Ovary (tissue), 10 donors: Measurements from ENCODE around the gene ATP1A3. TPM values are rescaled to one million over a fixed set of nuclear protein-coding genes. Genes with fewer than 3 reads are reported as not detected.
"Not testable (repeated sequence)": the region's sequence is repeated elsewhere in the genome, so short reads cannot be mapped to it uniquely, and the experiment has no call there.

Source experiments
- DNase-seq, 5 donors: peaks; one replicate each; pipeline ENCODE4 v3.0.0-alpha.2; 2019 to 2020
- H3K27ac ChIP-seq, 2 donors: fragments of 200-600 bp; one replicate each; pipeline versions ENCODE4 v1.5.1 to v1.8.0; 2019 to 2022
- H3K27me3 ChIP-seq: fragments of 200-600 bp; one replicate; pipeline ENCODE4 v1.8.0; 2022
- H3K36me3 ChIP-seq: fragments of 200-600 bp; sonication (generic); one replicate; pipeline ENCODE4 v1.5.1; 2019
- H3K4me1 ChIP-seq: one replicate; pipeline ENCODE4 v1.8.1; 2013; ENCODE audit warnings: mild to moderate bottlenecking, moderate library complexity; ENCODE audit not compliant: insufficient read depth
- H3K4me3 ChIP-seq: fragments of 200-600 bp; sonication (generic); one replicate; pipeline ENCODE4 v1.5.1; 2017
- H3K9me3 ChIP-seq, 2 donors: fragments of 200-600 bp in 1 of 2; sonication (generic) in 1 of 2; one replicate each; pipeline versions ENCODE4 v1.5.1 to v1.8.1; 2013 to 2019; ENCODE audit warnings: mild to moderate bottlenecking in 1 of 2, moderate library complexity in 1 of 2
- CTCF ChIP-seq, 3 donors: fragments of 450-650 bp in 2 of 3; fragments of 200-600 bp in 1 of 3; IDR thresholded peaks; one replicate each; pipeline versions ENCODE4 v1.5.1 to v1.8.0; 2016 to 2022; ENCODE audit warnings: antibody characterized with exemption in 3 of 3, mild to moderate bottlenecking in 1 of 3
- EP300 ChIP-seq: sonication (generic); formaldehyde crosslinking; IDR thresholded peaks from one replicate; pipeline ENCODE4 v1.6.1; 2017; ENCODE audit warnings: antibody characterized with exemption
- POLR2A ChIP-seq: fragments of 450-650 bp; IDR thresholded peaks from one replicate; pipeline ENCODE4 v1.6.1; 2017; ENCODE audit warnings: antibody characterized with exemption, mild to moderate bottlenecking, moderate library complexity
- WGBS, 3 donors: extraction: QIAGEN DNeasy Blood & Tissue Kit in 1 of 3; methylation state at CpG; one replicate each; pipeline versions ENCODE4 v1.1.5 to v1.1.7; 2013 to 2017; 5-methylcytosine and 5-hydroxymethylcytosine counted together
- intact Hi-C, 4 donors: fragments of 100-400 bp; cut with DNase I; formaldehyde crosslinking; loops; one replicate each; pipeline versions ENCODE4 v1.11.0 to v1.15.1; 2022 to 2023
- long read RNA-seq, 3 donors: library from polyadenylated mRNA in 2 of 3; unstranded in 2 of 3; transcript quantifications; one replicate each; pipeline ENCODE4 v2.0.0 and lab custom pipeline, GENCODE V29; 2021 to 2026
- polyA plus RNA-seq, 2 donors: library from polyadenylated mRNA; stranded (reverse); fragments of 200-250 nt in 1 of 2; fragments of 350-450 nt in 1 of 2; fragmentation: Illumina TruSeq in 1 of 2; extraction: RNeasy Lipid Tissue Mini Kit (QIAGEN cat#74804) in 1 of 2; gene quantifications; one replicate each; pipeline ENCODE4 v1.2.3, GENCODE V29; 2013 to 2014
- total RNA-seq, 7 donors: library from RNA; depleted of rRNA in 2 of 7; stranded (reverse); fragments of >200 nt in 2 of 7; fragmentation: NEBNext Ultra II Directional in 3 of 7; extraction: Animal tissue kit (Norgen Biotek cat#: 25700) in 3 of 7; gene quantifications; one replicate each; pipeline versions ENCODE4 v1.1.0 to v1.2.4, GENCODE V29; 2016 to 2023
- donor health status: DM: no; HTN: no; CAD: no; lungs with moderate emphysema.
- donor health status: DM: no; HTN: no; CAD: no.
- donor health status: Bipolar disorder and iron deficiency.
- donor health status: DM: yes; HTN: yes; CAD: no.
- donor health status: DM: no; HTN: no; CAD: no.
- donor health status: DM: yes; HTN: yes; CAD: no.

Gene ATP1A3
- under 1 TPM in 1 of 7 donors, not detected in 6; 0.32 TPM for total RNA-seq
- under 1 TPM; 0.02 to 0.33 TPM for polyA plus RNA-seq
- long read RNA-seq, donor 1 = 0 reads
- long read RNA-seq, donor 2 = 0 reads
- long read RNA-seq, donor 3 = 0 reads

GRCh38 chr19:41993612-41994483 lies at the start of gene ATP1A3:
Gene ATP1A3 (minus strand): TSS chr19:41994230. CDS start chr19:41994076, 154 bp downstream.
- H3K9me3 ChIP-seq = no peaks in the 10 kb centered on the region
- H3K27ac ChIP-seq = no peak within 1 kb of the TSS
- H3K36me3 ChIP-seq = no peaks in the 10 kb centered on the region
- H3K4me3 ChIP-seq = peak within 1 kb of the TSS; percentile 24
- no peak for DNase-seq
- TF ChIP-seq POLR2A (no peak), EP300 (no peak), CTCF (IDR thresholded peaks at IDR 0.05) (no peak)
- intact Hi-C loops = no loop called here
- no peaks in the 10 kb centered on the region for H3K27me3 ChIP-seq
- WGBS, 3 donors = 1 to 2% (median 1%) methylated on average over 32 to 84 of the region's 84 CpGs
- no peaks in the 10 kb centered on the region for H3K4me1 ChIP-seq

DNA sequence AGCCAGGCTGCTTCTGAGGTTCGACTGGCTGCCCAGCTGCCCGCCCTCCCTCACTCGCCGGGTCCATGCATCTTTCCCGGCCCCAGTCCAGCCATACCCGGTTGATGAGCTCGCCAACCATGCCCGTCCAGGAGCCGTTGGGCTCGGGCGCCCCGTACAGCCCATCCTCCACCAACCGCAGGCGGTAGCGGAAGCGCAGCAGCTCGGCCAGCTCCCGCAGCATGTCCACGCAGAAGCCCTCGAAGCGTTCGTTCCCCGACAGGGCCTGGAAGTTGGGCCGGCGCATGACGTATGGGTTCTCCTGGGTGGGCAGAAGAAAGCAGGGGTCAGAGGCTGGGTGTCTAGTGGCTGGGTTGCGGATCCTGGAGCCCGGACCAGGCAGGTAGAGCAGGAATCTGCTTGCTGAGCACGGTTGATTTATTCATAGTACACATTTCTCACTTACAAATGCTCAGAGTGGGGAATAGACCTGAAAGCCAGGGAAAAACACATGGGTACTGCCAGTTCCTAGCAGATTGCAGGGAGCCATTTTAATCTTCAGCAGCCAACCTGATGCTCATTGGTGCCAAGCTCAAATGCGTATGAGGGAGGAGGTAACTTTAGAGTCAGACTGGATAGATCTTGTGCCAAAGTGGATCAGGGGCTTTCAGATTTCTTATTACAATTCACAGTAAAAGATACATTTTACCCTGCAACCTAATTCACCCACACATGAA lies 48.6 kb upstream of the ATP1A3 start:
- Histone ChIP-seq H3K36me3 (no peaks in the 10 kb centered on the region), H3K4me1 (no peaks in the 10 kb centered on the region), H3K4me3 (no peak overlapping the region), H3K27ac (no peak overlapping the region), H3K9me3 (no peaks in the 10 kb centered on the region), H3K27me3 (no peaks in the 10 kb centered on the region)
- intact Hi-C loops = no loop called here
- DNase-seq = no peak
- TF ChIP-seq POLR2A = no peak
- TF ChIP-seq CTCF (IDR thresholded peaks at IDR 0.05) = no peak
- no peak for TF ChIP-seq EP300
- WGBS, 3 donors = 80 to 90% (median 82%) methylated on average over 30 of the region's 30 CpGs

DNA sequence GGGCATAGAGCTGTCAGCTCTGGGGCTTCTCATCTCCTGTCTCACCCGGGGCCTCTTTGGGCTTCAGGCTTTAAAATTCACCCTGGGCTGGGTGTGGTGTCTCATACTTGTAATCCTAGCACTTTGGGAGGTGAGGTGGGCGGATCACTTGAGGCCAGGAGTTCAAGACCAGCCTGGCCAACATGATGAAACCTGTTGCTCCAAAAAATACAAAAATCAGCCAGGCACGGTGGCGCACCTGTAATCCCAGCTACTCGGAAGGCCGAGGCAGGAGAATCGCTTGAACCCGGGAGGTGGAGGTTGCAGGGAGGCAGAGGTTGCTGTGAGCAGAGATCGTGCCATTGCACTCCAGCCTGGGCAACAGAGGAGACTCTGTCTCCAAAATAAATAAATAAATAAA lies 46.5 kb upstream of the ATP1A3 start:
- H3K4me1 ChIP-seq, H3K27me3 ChIP-seq, H3K4me3 ChIP-seq, intact Hi-C loops, DNase-seq, H3K36me3 ChIP-seq, H3K27ac ChIP-seq, H3K9me3 ChIP-seq: not testable (repeated sequence)
- WGBS, 3 donors = 88% methylated on average over 9 of the region's 9 CpGs

DNA sequence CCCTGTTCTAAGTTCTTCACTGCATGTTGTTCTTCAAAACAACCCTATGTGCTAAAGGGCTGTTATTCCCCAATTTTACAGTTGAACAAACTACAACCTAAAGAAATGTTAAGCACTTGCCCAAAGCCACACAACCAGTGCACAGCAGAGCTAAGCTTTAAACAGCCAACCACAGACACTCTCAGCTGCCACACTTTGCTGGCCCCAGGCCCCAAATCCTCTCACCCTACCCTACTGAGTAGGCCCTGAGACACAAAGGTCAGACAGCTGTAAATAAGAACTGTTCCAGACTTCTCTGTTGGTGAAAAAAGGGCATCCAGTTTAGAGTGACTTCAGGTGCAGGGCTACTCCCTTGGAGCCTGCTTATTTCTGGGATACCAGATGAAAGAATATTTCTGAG lies 46.0 kb upstream of the ATP1A3 start:
- TF ChIP-seq EP300 = no peak
- TF ChIP-seq CTCF (IDR thresholded peaks at IDR 0.05) = no peak
- no peak for TF ChIP-seq POLR2A

More for the DNA sequence above, 46.0 kb upstream of the ATP1A3 start:
- no peaks in the 10 kb centered on the region for H3K4me1 ChIP-seq
- H3K4me3 ChIP-seq = no peak overlapping the region
- no peaks in the 10 kb centered on the region for H3K9me3 ChIP-seq
- H3K36me3 ChIP-seq = no peaks in the 10 kb centered on the region
- no peak for DNase-seq
- intact Hi-C loops = no loop called here
- H3K27me3 ChIP-seq = no peaks in the 10 kb centered on the region
- H3K27ac ChIP-seq = no peak overlapping the region
